Measurements from ENCODE around the gene ZNF532.

Gene ZNF532

DNA sequence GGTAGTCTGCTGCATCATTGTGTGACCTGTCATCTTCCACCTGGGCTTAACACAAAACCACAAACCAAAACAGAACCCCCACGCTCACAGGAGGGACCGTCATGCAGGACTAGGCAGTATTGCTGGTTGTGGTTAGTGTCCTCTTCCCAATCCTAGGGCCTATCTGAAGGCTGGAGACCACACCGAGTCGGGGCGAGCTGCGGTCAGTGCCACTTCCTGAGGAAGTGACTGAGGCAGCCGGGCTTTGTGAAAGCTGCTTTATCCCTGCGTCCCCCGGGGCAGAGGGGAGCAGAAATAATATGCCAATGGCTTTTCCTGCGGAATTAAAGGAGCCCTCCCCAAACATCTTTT is 22.9 kb downstream of the ZNF532 start:
- no peak overlapping the region for H3K4me3 ChIP-seq (replicated peaks; ENCODE audit: insufficient read depth, low read length)

GRCh38 chr18:58891776-58892175 is 27.1 kb downstream of the ZNF532 start:
- DNase-seq (ENCODE audit: low read depth in 1 of 2, low spot score in 1 of 2) = no peak
- Histone ChIP-seq H3K27ac (replicated peaks) (no peak overlapping the region), H3K4me3 (replicated peaks; ENCODE audit: insufficient read depth, low read length) (no peak overlapping the region), H3K27me3 (ENCODE audit: insufficient read depth, poor library complexity, severe bottlenecking) (peaks cover 8% of the 10 kb centered on the region)
- TF ChIP-seq, protein P1, sequence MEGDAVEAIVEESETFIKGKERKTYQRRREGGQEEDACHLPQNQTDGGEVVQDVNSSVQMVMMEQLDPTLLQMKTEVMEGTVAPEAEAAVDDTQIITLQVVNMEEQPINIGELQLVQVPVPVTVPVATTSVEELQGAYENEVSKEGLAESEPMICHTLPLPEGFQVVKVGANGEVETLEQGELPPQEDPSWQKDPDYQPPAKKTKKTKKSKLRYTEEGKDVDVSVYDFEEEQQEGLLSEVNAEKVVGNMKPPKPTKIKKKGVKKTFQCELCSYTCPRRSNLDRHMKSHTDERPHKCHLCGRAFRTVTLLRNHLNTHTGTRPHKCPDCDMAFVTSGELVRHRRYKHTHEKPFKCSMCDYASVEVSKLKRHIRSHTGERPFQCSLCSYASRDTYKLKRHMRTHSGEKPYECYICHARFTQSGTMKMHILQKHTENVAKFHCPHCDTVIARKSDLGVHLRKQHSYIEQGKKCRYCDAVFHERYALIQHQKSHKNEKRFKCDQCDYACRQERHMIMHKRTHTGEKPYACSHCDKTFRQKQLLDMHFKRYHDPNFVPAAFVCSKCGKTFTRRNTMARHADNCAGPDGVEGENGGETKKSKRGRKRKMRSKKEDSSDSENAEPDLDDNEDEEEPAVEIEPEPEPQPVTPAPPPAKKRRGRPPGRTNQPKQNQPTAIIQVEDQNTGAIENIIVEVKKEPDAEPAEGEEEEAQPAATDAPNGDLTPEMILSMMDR (IDR thresholded peaks at IDR 0.05; ENCODE audit: insufficient read depth, low read length) = no peak
- TF ChIP-seq POLR2AphosphoS5 (IDR thresholded peaks at IDR 0.05; ENCODE audit: low read depth) (no peak), REST (IDR thresholded peaks at IDR 0.05; ENCODE audit: insufficient replicate concordance, low read depth) (no peak), SPI1 (IDR thresholded peaks at IDR 0.05; ENCODE audit: borderline replicate concordance, low read depth) (no peak), GABPA (IDR thresholded peaks at IDR 0.05; ENCODE audit: low read depth) (no peak)

More for the DNA sequence above, 22.9 kb downstream of the ZNF532 start:
- TF ChIP-seq, protein P1 (IDR thresholded peaks at IDR 0.05; ENCODE audit: insufficient read depth, low read length) = no peak
- TF ChIP-seq POLR2AphosphoS5 (IDR thresholded peaks at IDR 0.05; ENCODE audit: low read depth) (peak; percentile 99), SPI1 (IDR thresholded peaks at IDR 0.05; ENCODE audit: borderline replicate concordance, low read depth) (peak; percentile 98), REST (IDR thresholded peaks at IDR 0.05; ENCODE audit: insufficient replicate concordance, low read depth) (no peak), GABPA (IDR thresholded peaks at IDR 0.05; ENCODE audit: low read depth) (peak; percentile 27; the same call in 1 of the 2 replicates)
- Histone ChIP-seq H3K27me3 (ENCODE audit: insufficient read depth, poor library complexity, severe bottlenecking) (peaks cover 14% of the 10 kb centered on the region), H3K27ac (replicated peaks) (no peak overlapping the region)
- DNase-seq (ENCODE audit: low read depth in 1 of 2, low spot score in 1 of 2) = peak; percentile 81 to 95

GRCh38 chr18:58892488-58892887 is 27.8 kb downstream of the ZNF532 start:
- H3K27ac ChIP-seq (replicated peaks) = no peak overlapping the region
- H3K27me3 ChIP-seq (ENCODE audit: insufficient read depth, poor library complexity, severe bottlenecking) = peaks cover 8% of the 10 kb centered on the region
- H3K4me3 ChIP-seq (replicated peaks; ENCODE audit: insufficient read depth, low read length) = no peak overlapping the region
- TF ChIP-seq GABPA (IDR thresholded peaks at IDR 0.05; ENCODE audit: low read depth) = no peak
- no peak for TF ChIP-seq SPI1 (IDR thresholded peaks at IDR 0.05; ENCODE audit: borderline replicate concordance, low read depth)
- no peak for TF ChIP-seq POLR2AphosphoS5 (IDR thresholded peaks at IDR 0.05; ENCODE audit: low read depth)
- TF ChIP-seq REST (IDR thresholded peaks at IDR 0.05; ENCODE audit: insufficient replicate concordance, low read depth) = no peak
- TF ChIP-seq, protein P1 (IDR thresholded peaks at IDR 0.05; ENCODE audit: insufficient read depth, low read length) = no peak
- DNase-seq (ENCODE audit: low read depth in 1 of 2, low spot score in 1 of 2) = no peak

Data from HL-60 (cell line).